Tibial artery (tissue), 4 donors: ENCODE results near the gene IFNGR1.
"Not testable (repeated sequence)": the region's sequence is repeated elsewhere in the genome, so short reads cannot be mapped to it uniquely, and the experiment has no call there.

ENCODE experiments used
- DNase-seq, 2 donors: peaks; one replicate each; pipeline ENCODE4 v3.0.0-alpha.2; 2019
- H3K27ac ChIP-seq, 2 donors: fragments of 200-600 bp; sonication (generic) in 1 of 2; 1 replicate in 1 of 2; 2 replicates in 1 of 2; pipeline ENCODE4 v1.5.1; 2018 to 2019; ENCODE audit warnings: mild to moderate bottlenecking in 1 of 2
- H3K27me3 ChIP-seq, 2 donors: fragments of 200-600 bp; sonication (generic) in 1 of 2; one replicate each; pipeline versions ENCODE4 v1.5.1 to v1.6.0; 2016 to 2019
- H3K36me3 ChIP-seq, 3 donors: fragments of 200-600 bp; sonication (generic) in 2 of 3; one replicate each; pipeline ENCODE4 v1.5.1; 2016 to 2019; ENCODE audit warnings: mild to moderate bottlenecking in 2 of 3
- H3K4me1 ChIP-seq, 4 donors: fragments of 200-600 bp; sonication (generic) in 2 of 4; 1 replicate in 3 of 4; 2 replicates in 1 of 4; pipeline ENCODE4 v1.5.1; 2016 to 2019
- H3K4me3 ChIP-seq, 2 donors: fragments of 200-600 bp; sonication (generic) in 1 of 2; 1 replicate in 1 of 2; 2 replicates in 1 of 2; pipeline ENCODE4 v1.5.1; 2018 to 2019; ENCODE audit warnings: mild to moderate bottlenecking in 2 of 2
- H3K9me3 ChIP-seq, 3 donors: fragments of 200-600 bp; sonication (generic) in 1 of 3; one replicate each; pipeline ENCODE4 v1.5.1; 2016 to 2019
- CTCF ChIP-seq, 2 experiments: fragments of 200-600 bp in 1 of 2; fragments of 450-650 bp in 1 of 2; IDR thresholded peaks; one replicate each; pipeline ENCODE4 v1.5.1; 2017 to 2019; ENCODE audit warnings: antibody characterized with exemption in 2 of 2, mild to moderate bottlenecking in 1 of 2, moderate library complexity in 1 of 2
- intact Hi-C: fragments of 100-400 bp; cut with DNase I; formaldehyde crosslinking; loops from one replicate; pipeline ENCODE4 v1.15.0; 2023; ENCODE audit warnings: low total_unique reads

The IFNGR1 gene

GRCh38 chr6:137216106-137216505 lies 3.1 kb downstream of the IFNGR1 start:
- intact Hi-C loops: no loop called here
- peak overlapping the region in 1 of 2 donors; percentile 99 for H3K27ac ChIP-seq
- peak overlapping the region; percentile 74 to 95 for H3K4me3 ChIP-seq
- no peak for TF ChIP-seq CTCF (IDR thresholded peaks at IDR 0.05)
- DNase-seq: no peak
- H3K36me3 ChIP-seq: no peaks in the 10 kb centered on the region
- H3K27me3 ChIP-seq: no peaks in the 10 kb centered on the region
- H3K9me3 ChIP-seq: no peaks in the 10 kb centered on the region
- peaks cover 0 to 75% (median 49%) of the 10 kb centered on the region in 4 donors for H3K4me1 ChIP-seq

- peaks cover 0 to 79% (median 54%) of the 10 kb centered on the region in 4 donors for H3K4me1 ChIP-seq
- intact Hi-C loops, H3K9me3 ChIP-seq, DNase-seq, H3K27me3 ChIP-seq, H3K36me3 ChIP-seq, H3K27ac ChIP-seq: not testable (repeated sequence)
- peak overlapping the region in 1 of 2 donors; percentile 74 for H3K4me3 ChIP-seq
Observed at GRCh38 chr6:137215630-137216029, 3.6 kb downstream of the IFNGR1 start.

- TF ChIP-seq CTCF (IDR thresholded peaks at IDR 0.05): no peak
- DNase-seq: no peak
- no peaks in the 10 kb centered on the region for H3K9me3 ChIP-seq
- H3K27ac ChIP-seq: no peak overlapping the region
- no peaks in the 10 kb centered on the region for H3K27me3 ChIP-seq
- peaks cover 0 to 84% (median 58%) of the 10 kb centered on the region in 4 donors for H3K4me1 ChIP-seq
- no peaks in the 10 kb centered on the region for H3K36me3 ChIP-seq
- H3K4me3 ChIP-seq: no peak overlapping the region
- intact Hi-C loops: no loop called here
Observed at GRCh38 chr6:137214931-137215330, 4.3 kb downstream of the IFNGR1 start.

- intact Hi-C loops: no loop called here
- Histone ChIP-seq H3K4me1 (peaks cover 0 to 89% (median 55%) of the 10 kb centered on the region in 4 donors), H3K27me3 (no peaks in the 10 kb centered on the region), H3K27ac (peak overlapping the region in 1 of 2 donors; percentile 11), H3K36me3 (no peaks in the 10 kb centered on the region), H3K4me3 (no peak overlapping the region), H3K9me3 (no peaks in the 10 kb centered on the region)
- DNase-seq: no peak
- no peak for TF ChIP-seq CTCF (IDR thresholded peaks at IDR 0.05)
Observed at GRCh38 chr6:137213813-137214212, 5.4 kb downstream of the IFNGR1 start.

GRCh38 chr6:137213331-137213740 lies 5.8 kb downstream of the IFNGR1 start:
- no peaks in the 10 kb centered on the region for H3K36me3 ChIP-seq
- H3K27ac ChIP-seq: peak overlapping the region in 1 of 2 donors; percentile 11
- intact Hi-C loops: no loop called here
- H3K4me3 ChIP-seq: no peak overlapping the region
- H3K9me3 ChIP-seq: no peaks in the 10 kb centered on the region
- TF ChIP-seq CTCF (IDR thresholded peaks at IDR 0.05): no peak
- DNase-seq: no peak
- H3K4me1 ChIP-seq: peaks cover 0 to 89% (median 57%) of the 10 kb centered on the region in 4 donors
- H3K27me3 ChIP-seq: no peaks in the 10 kb centered on the region

GRCh38 chr6:137211910-137212309 lies 7.3 kb downstream of the IFNGR1 start:
- Histone ChIP-seq H3K4me3 (no peak overlapping the region), H3K9me3 (no peaks in the 10 kb centered on the region), H3K27me3 (no peaks in the 10 kb centered on the region), H3K4me1 (peaks cover 0 to 78% (median 49%) of the 10 kb centered on the region in 4 donors), H3K27ac (no peak overlapping the region), H3K36me3 (no peaks in the 10 kb centered on the region)
- TF ChIP-seq CTCF (IDR thresholded peaks at IDR 0.05): no peak
- intact Hi-C loops: no loop called here
- DNase-seq: no peak
